Measurements from ENCODE around the gene MLH3. TPM values are rescaled to one million over a fixed set of nuclear protein-coding genes. Genes with fewer than 3 reads are reported as not detected.

Gene MLH3
- total and polyA plus RNA-seq, 10 of the 15 experiments (the other 5 are each of a cell fraction or from before 2014, with no cell fraction given): 12.6 to 31.2 (median 19.6) TPM

DNA sequence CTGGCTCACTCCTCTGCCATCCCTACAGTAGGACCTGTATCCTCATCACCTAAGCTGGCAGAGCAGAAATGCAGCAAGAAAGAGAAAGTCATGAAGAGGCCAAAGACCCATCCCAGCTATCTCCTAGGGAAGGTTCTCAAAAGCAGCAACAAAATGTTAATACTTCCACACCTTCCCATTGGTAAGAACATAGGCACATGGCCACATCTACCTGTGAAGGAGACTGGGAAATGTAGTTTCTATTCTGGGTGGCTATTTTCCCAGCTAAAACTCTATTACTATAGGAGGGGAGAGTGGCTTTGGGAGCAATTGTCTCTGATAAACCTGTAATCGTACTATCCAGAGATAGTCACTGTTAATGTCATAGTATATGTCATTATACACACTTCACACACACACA lies 62.3 kb downstream of the MLH3 start:
- no peaks in the 10 kb centered on the region for H4K20me1 ChIP-seq (ENCODE audit: control insufficient read depth, insufficient read depth)
- no peaks in the 10 kb centered on the region for H3K27me3 ChIP-seq (replicated peaks in 1 of 2; ENCODE audit: control insufficient read depth in 2 of 2, insufficient read depth in 2 of 2, low read length in 1 of 2)
- no peak overlapping the region for H3K4me2 ChIP-seq (ENCODE audit: control insufficient read depth, insufficient read depth)
- H3K27ac ChIP-seq (ENCODE audit: control insufficient read depth, insufficient read depth): no peak overlapping the region
- H3K4me3 ChIP-seq: no peak overlapping the region
- H3K4me1 ChIP-seq (ENCODE audit: control insufficient read depth, insufficient read depth, low read length): no peaks in the 10 kb centered on the region
- FAIRE-seq (no peak), ATAC-seq (no peak), DNase-seq (ENCODE audit: low read depth, low spot score) (no peak)
- ChIA-PET CTCF (interaction anchor here (0.6 to 0.8 kb wide), 3 partner anchors 17 to 209 kb away, joined by 3 read pairs; no protein-coding TSS in a partner anchor), POLR2A (no interaction called here), RAD21 (ENCODE audit: unreplicated experiment) (no interaction called here), SMC1A (ENCODE audit: uncharacterized antibody, unreplicated experiment) (interaction anchor here (1.0 kb wide), 1 partner anchor 20 kb away, joined by 4 read pairs; no protein-coding TSS in a partner anchor)
- intact Hi-C loops (cut with micrococcal nuclease; ENCODE audit: unreplicated experiment): no loop called here
- H3K9ac ChIP-seq (ENCODE audit: control insufficient read depth, insufficient read depth, low read length): no peak overlapping the region
- H3K36me3 ChIP-seq (ENCODE audit: control insufficient read depth in 2 of 2, insufficient read depth in 2 of 2, low read length in 1 of 2): no peaks in the 10 kb centered on the region
- no TSS peak for BruUV-seq (replicated peaks)
- 0% methylated on average over 1 of the region's 1 CpG for WGBS (ENCODE audit: insufficient coverage, insufficient replicate concordance, low lambda C conversion rate, missing lambda C conversion rate)
- H3K79me2 ChIP-seq (ENCODE audit: control insufficient read depth, insufficient read depth, low read length): no peaks in the 10 kb centered on the region
- in situ Hi-C loops (cut with MboI): no loop called here
- no peak overlapping the region for H2AFZ ChIP-seq (ENCODE audit: control insufficient read depth, low read depth, low read length)
- H3K9me3 ChIP-seq (replicated peaks; ENCODE audit: control insufficient read depth, insufficient read depth, low read length): no peaks in the 10 kb centered on the region
- TF ChIP-seq NFYB (IDR thresholded peaks at IDR 0.05; ENCODE audit: insufficient read depth, low read depth, low read length) (0 out of 2 replicates have a peak, but pooled peaks have one; percentile 7), SPI1 (IDR thresholded peaks at IDR 0.05; ENCODE audit: borderline replicate concordance, insufficient read depth, low read depth, low read length) (no peak)

DNA sequence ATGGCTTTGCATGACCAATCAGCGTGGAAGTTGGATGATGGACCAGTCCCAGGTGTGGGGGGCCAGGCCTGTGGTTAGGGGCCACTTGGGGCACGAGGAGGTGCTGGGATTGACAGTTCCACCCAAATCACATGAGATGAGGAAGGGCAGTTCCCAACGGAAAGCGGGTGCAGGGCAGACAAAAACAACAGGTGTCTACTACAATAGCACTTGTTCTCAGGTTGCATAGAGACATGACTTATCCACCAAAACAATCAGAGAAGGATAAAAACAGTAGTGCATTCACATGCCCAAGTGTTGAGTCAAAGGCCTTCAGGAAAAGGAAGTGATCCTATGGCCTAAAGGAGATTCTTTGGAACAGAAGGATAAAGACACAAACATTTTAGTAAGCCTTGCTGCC lies 63.1 kb downstream of the MLH3 start:
- DNase-seq (ENCODE audit: low read depth, low spot score): no peak
- Histone ChIP-seq H3K9me3 (replicated peaks; ENCODE audit: control insufficient read depth, insufficient read depth, low read length) (no peaks in the 10 kb centered on the region), H3K4me1 (ENCODE audit: control insufficient read depth, insufficient read depth, low read length) (no peaks in the 10 kb centered on the region), H4K20me1 (ENCODE audit: control insufficient read depth, insufficient read depth) (no peaks in the 10 kb centered on the region), H3K36me3 (ENCODE audit: control insufficient read depth in 2 of 2, insufficient read depth in 2 of 2, low read length in 1 of 2) (no peaks in the 10 kb centered on the region), H3K27ac (ENCODE audit: control insufficient read depth, insufficient read depth) (no peak overlapping the region), H2AFZ (ENCODE audit: control insufficient read depth, low read depth, low read length) (no peak overlapping the region), H3K27me3 (replicated peaks in 1 of 2; ENCODE audit: control insufficient read depth in 2 of 2, insufficient read depth in 2 of 2, low read length in 1 of 2) (no peaks in the 10 kb centered on the region), H3K4me3 (no peak overlapping the region), H3K9ac (ENCODE audit: control insufficient read depth, insufficient read depth, low read length) (no peak overlapping the region), H3K79me2 (ENCODE audit: control insufficient read depth, insufficient read depth, low read length) (no peaks in the 10 kb centered on the region), H3K4me2 (ENCODE audit: control insufficient read depth, insufficient read depth) (no peak overlapping the region)
- 60% methylated on average over 4 of the region's 4 CpGs for WGBS (ENCODE audit: insufficient coverage, insufficient replicate concordance, low lambda C conversion rate, missing lambda C conversion rate)
- CTCF ChIA-PET: interaction anchor here (0.7 to 0.8 kb wide), 3 partner anchors 15 to 38 kb away, joined by 3 read pairs; no protein-coding TSS in a partner anchor
- RAD21 ChIA-PET (ENCODE audit: unreplicated experiment): no interaction called here
- in situ Hi-C loops (cut with MboI) (no loop called here), intact Hi-C loops (cut with micrococcal nuclease; ENCODE audit: unreplicated experiment) (no loop called here)
- ATAC-seq: no peak
- SMC1A ChIA-PET (ENCODE audit: uncharacterized antibody, unreplicated experiment): interaction anchor here (1.0 kb wide), 1 partner anchor 31 kb away, joined by 4 read pairs; no protein-coding TSS in a partner anchor
- BruUV-seq (replicated peaks): no TSS peak
- FAIRE-seq: no peak
- POLR2A ChIA-PET: interaction anchor here (0.7 kb wide), 1 partner anchor 257 kb away, joined by 3 read pairs; no protein-coding TSS in a partner anchor
- no peak for TF ChIP-seq BACH1 (IDR thresholded peaks at IDR 0.05; ENCODE audit: borderline replicate concordance)
- no peak for TF ChIP-seq CUX1 (IDR thresholded peaks at IDR 0.05; ENCODE audit: insufficient replicate concordance, low read depth, low read length)
- TF ChIP-seq POLR2AphosphoS5 (IDR thresholded peaks at IDR 0.05; ENCODE audit: low read length): no peak
- TF ChIP-seq, protein P1, sequence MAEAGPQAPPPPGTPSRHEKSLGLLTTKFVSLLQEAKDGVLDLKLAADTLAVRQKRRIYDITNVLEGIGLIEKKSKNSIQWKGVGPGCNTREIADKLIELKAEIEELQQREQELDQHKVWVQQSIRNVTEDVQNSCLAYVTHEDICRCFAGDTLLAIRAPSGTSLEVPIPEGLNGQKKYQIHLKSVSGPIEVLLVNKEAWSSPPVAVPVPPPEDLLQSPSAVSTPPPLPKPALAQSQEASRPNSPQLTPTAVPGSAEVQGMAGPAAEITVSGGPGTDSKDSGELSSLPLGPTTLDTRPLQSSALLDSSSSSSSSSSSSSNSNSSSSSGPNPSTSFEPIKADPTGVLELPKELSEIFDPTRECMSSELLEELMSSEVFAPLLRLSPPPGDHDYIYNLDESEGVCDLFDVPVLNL (IDR thresholded peaks at IDR 0.05; ENCODE audit: low read depth, low read length): no peak
